SK-N-SH treated with all-trans-retinoic acid at 6 μM for 48 hours (cell line): ENCODE data around the gene WNT9B.

Source experiments
- ATAC-seq: fragments of 200-7000 bp; cut with Tn5 transposase; 3 replicates; pipeline ENCODE4 v1.9.1; 2020; ENCODE audit warnings: mild to moderate bottlenecking, moderate library complexity
- ARNTL ChIP-seq: fragments of 450-650 bp; formaldehyde crosslinking; IDR thresholded peaks from 2 replicates; pipeline ENCODE4 v1.5.0; 2020; ENCODE audit warnings: low read depth, mild to moderate bottlenecking, moderate library complexity, borderline replicate concordance
- BACH2 ChIP-seq: fragments of 250-450 bp; sonication (Bioruptor Pico); IDR thresholded peaks from 2 replicates; pipeline ENCODE4 v1.9.0; 2021; ENCODE audit warnings: mild to moderate bottlenecking, borderline replicate concordance
- CREB5 ChIP-seq: fragments of 250-450 bp; sonication (Bioruptor Pico); IDR thresholded peaks from 2 replicates; pipeline ENCODE4 v1.5.1; 2020; ENCODE audit warnings: low read depth, mild to moderate bottlenecking, moderate library complexity
- CSDC2 ChIP-seq: fragments of 250-450 bp; sonication (Bioruptor Pico); IDR thresholded peaks from 2 replicates; pipeline ENCODE4 v1.5.0; 2020; ENCODE audit warnings: mild to moderate bottlenecking, moderate library complexity
- CSRNP3 ChIP-seq: fragments of 250-450 bp; sonication (Bioruptor Pico); IDR thresholded peaks from 2 replicates; pipeline ENCODE4 v1.5.1; 2021; ENCODE audit warnings: mild to moderate bottlenecking, moderate library complexity
- ESRRG ChIP-seq: fragments of 250-450 bp; sonication (Bioruptor Pico); IDR thresholded peaks from 2 replicates; pipeline ENCODE4 v1.6.1; 2021; ENCODE audit warnings: mild to moderate bottlenecking
- GLIS3 ChIP-seq: fragments of 250-450 bp; sonication (Bioruptor Pico); IDR thresholded peaks from 2 replicates; pipeline ENCODE4 v1.5.0; 2020; ENCODE audit warnings: mild to moderate bottlenecking, moderate library complexity
- ISL1 ChIP-seq: fragments of 250-450 bp; sonication (Bioruptor Pico); IDR thresholded peaks from 2 replicates; pipeline ENCODE4 v2.1.2; 2022; ENCODE audit warnings: mild to moderate bottlenecking, moderate library complexity
- OSR1 ChIP-seq: fragments of 250-450 bp; sonication (Bioruptor Pico); IDR thresholded peaks from 2 replicates; pipeline ENCODE4 v1.8.0; 2022; ENCODE audit warnings: moderate library complexity, mild to moderate bottlenecking, inconsistent platforms
- PATZ1 ChIP-seq: fragments of 250-450 bp; sonication (Bioruptor Pico); IDR thresholded peaks from 2 replicates; pipeline ENCODE4 v1.8.0; 2020; ENCODE audit warnings: mild to moderate bottlenecking, moderate library complexity, borderline replicate concordance
- POU6F1 ChIP-seq: fragments of 250-450 bp; sonication (Bioruptor Pico); IDR thresholded peaks from 2 replicates; pipeline ENCODE4 v1.8.0; 2021; ENCODE audit warnings: low read depth, mild to moderate bottlenecking, moderate library complexity, borderline replicate concordance
- PPARA ChIP-seq: fragments of 250-450 bp; sonication (Bioruptor Pico); IDR thresholded peaks from 2 replicates; pipeline ENCODE4 v1.5.0; 2020; ENCODE audit warnings: mild to moderate bottlenecking, borderline replicate concordance
- RARB ChIP-seq: fragments of 250-450 bp; sonication (Bioruptor Pico); IDR thresholded peaks from 2 replicates; pipeline ENCODE4 v1.8.0; 2021; ENCODE audit warnings: mild to moderate bottlenecking, moderate library complexity
- SNAI2 ChIP-seq: fragments of 250-450 bp; sonication (Bioruptor Pico); IDR thresholded peaks from 2 replicates; pipeline ENCODE4 v1.5.0; 2020; ENCODE audit warnings: mild to moderate bottlenecking, moderate library complexity
- TCF4 ChIP-seq: fragments of 250-450 bp; sonication (Bioruptor Pico); IDR thresholded peaks from 2 replicates; pipeline ENCODE4 v1.8.0; 2021; ENCODE audit warnings: mild to moderate bottlenecking, moderate library complexity, borderline replicate concordance
- TOX ChIP-seq: fragments of 250-450 bp; sonication (Bioruptor Pico); IDR thresholded peaks from 2 replicates; pipeline ENCODE4 v1.8.0; 2021; ENCODE audit warnings: mild to moderate bottlenecking, moderate library complexity, borderline replicate concordance
- TSHZ2 ChIP-seq: fragments of 250-450 bp; sonication (Bioruptor Pico); IDR thresholded peaks from 2 replicates; pipeline ENCODE4 v1.5.0; 2020; ENCODE audit warnings: mild to moderate bottlenecking, moderate library complexity
- ZC3H10 ChIP-seq: fragments of 250-450 bp; sonication (Bioruptor Pico); IDR thresholded peaks from 2 replicates; pipeline ENCODE4 v1.5.1; 2021; ENCODE audit warnings: mild to moderate bottlenecking, moderate library complexity
- ZFP3 ChIP-seq: fragments of 250-450 bp; sonication (Bioruptor Pico); IDR thresholded peaks from 2 replicates; pipeline ENCODE4 v1.5.0; 2020; ENCODE audit warnings: mild to moderate bottlenecking, moderate library complexity
- ZFP30 ChIP-seq: fragments of 450-650 bp; formaldehyde crosslinking; IDR thresholded peaks from 2 replicates; pipeline ENCODE4 v1.5.0; 2022; ENCODE audit warnings: mild to moderate bottlenecking, moderate library complexity
- ZNF565 ChIP-seq: fragments of 450-650 bp; formaldehyde crosslinking; conservative IDR thresholded peaks from 2 replicates; pipeline ENCODE4 v1.5.0; 2020; ENCODE audit warnings: low read depth, mild to moderate bottlenecking, moderate library complexity
- ZNF70 ChIP-seq: fragments of 450-650 bp; formaldehyde crosslinking; IDR thresholded peaks from 2 replicates; pipeline ENCODE4 v1.5.0; 2020; ENCODE audit warnings: mild to moderate bottlenecking, moderate library complexity
- ZNF8 ChIP-seq: fragments of 450-650 bp; formaldehyde crosslinking; IDR thresholded peaks from 2 replicates; pipeline ENCODE4 v1.5.0; 2020; ENCODE audit warnings: mild to moderate bottlenecking, moderate library complexity

Gene WNT9B

GRCh38 chr17:46866747-46867146 is 15.4 kb downstream of the WNT9B start:
- ATAC-seq = no peak
- no peak for TF ChIP-seq ZFP30 (CRISPR knock-in tag)
- no peak for TF ChIP-seq ZC3H10 (CRISPR knock-in tag)
- no peak for TF ChIP-seq ISL1 (CRISPR knock-in tag)
- no peak for TF ChIP-seq ZFP3 (CRISPR knock-in tag)
- no peak for TF ChIP-seq POU6F1
- no peak for TF ChIP-seq OSR1 (CRISPR knock-in tag)
- no peak for TF ChIP-seq BACH2 (CRISPR knock-in tag)
- no peak for TF ChIP-seq ZNF8 (CRISPR knock-in tag)
- no peak for TF ChIP-seq CREB5 (CRISPR knock-in tag)
- no peak for TF ChIP-seq SNAI2 (CRISPR knock-in tag)
- TF ChIP-seq PATZ1 (CRISPR knock-in tag) = no peak
- no peak for TF ChIP-seq ZNF565 (CRISPR knock-in tag)
- TF ChIP-seq TCF4 (CRISPR knock-in tag) = no peak
- no peak for TF ChIP-seq PPARA (CRISPR knock-in tag)
- no peak for TF ChIP-seq CSRNP3
- TF ChIP-seq ZNF70 (CRISPR knock-in tag) = no peak
- no peak for TF ChIP-seq RARB (CRISPR knock-in tag)
- TF ChIP-seq GLIS3 (CRISPR knock-in tag) = no peak
- no peak for TF ChIP-seq ESRRG (CRISPR knock-in tag)

- TF ChIP-seq PATZ1 (CRISPR knock-in tag) = no peak
- TF ChIP-seq ZNF565 (CRISPR knock-in tag) = no peak
- TF ChIP-seq PPARA (CRISPR knock-in tag) = no peak
- no peak for TF ChIP-seq CREB5 (CRISPR knock-in tag)
- TF ChIP-seq CSDC2 (CRISPR knock-in tag) = no peak
- TF ChIP-seq OSR1 (CRISPR knock-in tag) = no peak
- no peak for TF ChIP-seq POU6F1
- TF ChIP-seq CSRNP3 = no peak
- TF ChIP-seq ZNF8 (CRISPR knock-in tag) = no peak
- TF ChIP-seq TOX (CRISPR knock-in tag) = no peak
- TF ChIP-seq ESRRG (CRISPR knock-in tag) = no peak
- no peak for TF ChIP-seq BACH2 (CRISPR knock-in tag)
- no peak for TF ChIP-seq ZFP30 (CRISPR knock-in tag)
- no peak for TF ChIP-seq TSHZ2 (CRISPR knock-in tag)
- TF ChIP-seq ARNTL (CRISPR knock-in tag) = no peak
- TF ChIP-seq RARB (CRISPR knock-in tag) = no peak
- no peak for TF ChIP-seq ZNF70 (CRISPR knock-in tag)
- TF ChIP-seq GLIS3 (CRISPR knock-in tag) = no peak
- peak; percentile 30; the same call in 2 of the 3 replicates for ATAC-seq
Observed at GRCh38 chr17:46868689-46869187, 17.4 kb downstream of the WNT9B start.
